Activated T-cell treated with anti-CD3 and anti-CD28 coated beads for 24 hours (primary cell): ENCODE results near the gene ADCY5.

Experiments used
- DNase-seq: peaks from one replicate; pipeline ENCODE4 v3.0.0-alpha.2; 2020; ENCODE audit warnings: low read depth

ADCY5 gene

DNA sequence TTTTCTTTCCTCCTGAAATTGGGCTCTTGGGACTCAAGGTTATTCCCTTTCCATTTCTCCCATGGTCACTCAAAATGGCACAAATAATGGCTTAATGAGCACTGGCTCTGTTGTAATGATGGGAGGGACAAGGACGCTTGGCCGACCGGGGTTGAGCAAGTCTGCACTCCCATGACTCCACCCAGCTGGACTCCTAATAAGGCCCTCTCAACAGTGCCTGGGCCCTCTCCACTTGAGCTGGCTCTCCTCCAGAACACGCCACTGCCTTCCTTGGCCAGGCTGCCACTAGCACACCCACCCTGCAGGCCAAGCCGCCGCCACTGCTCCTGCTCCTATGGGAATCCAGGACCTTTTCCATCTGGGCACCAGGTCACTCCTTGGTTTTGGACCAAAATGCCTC lies 42.3 kb downstream of the ADCY5 start:
- DNase-seq = no peak

DNA sequence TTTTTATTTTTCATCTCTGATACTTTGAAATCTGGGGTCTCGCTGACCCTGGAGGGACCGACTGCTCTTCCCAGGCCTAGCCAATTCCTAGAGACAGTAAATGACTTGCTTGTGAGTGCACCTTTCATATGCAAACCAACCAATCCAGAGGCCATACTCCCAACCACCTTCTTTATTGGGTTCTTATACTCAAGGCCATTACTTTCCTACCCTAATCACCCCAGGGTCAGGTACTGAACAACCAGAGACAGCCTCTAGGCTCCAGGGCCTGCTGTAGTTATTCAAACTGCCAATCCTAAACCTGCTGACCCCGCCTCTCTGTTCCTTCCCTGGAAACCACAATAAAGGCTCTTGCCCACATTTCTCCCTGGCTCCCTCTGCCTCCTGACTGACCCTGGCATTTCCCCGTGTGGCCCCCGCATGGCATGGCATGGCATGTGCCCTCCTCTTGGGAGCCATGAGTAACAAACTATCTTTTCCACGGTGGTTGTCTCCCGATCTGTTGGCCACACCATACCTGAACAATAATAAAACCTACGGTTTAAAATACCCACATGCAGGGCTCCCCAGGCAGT lies 42.9 kb downstream of the ADCY5 start:
- DNase-seq = no peak

DNA sequence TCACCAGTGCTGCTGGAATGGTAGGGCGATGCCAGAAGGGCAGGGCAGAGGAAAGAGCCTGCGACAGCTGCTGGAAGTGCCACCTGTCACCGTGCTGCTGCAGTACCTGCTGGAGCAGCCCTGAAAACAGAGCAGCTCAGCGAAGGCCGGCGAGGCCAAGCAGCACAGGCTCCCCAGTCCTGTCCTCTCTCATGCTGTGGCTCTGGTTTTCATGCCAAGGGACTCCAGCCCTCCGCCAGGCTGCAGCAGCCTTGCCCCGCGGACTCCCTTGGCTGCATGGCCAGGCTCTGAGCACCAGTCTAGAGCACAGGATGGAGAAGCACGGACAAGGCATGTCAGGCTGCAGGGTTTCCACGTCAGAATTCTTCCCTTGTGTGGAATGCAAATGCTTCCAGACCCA lies 43.9 kb downstream of the ADCY5 start:
- no peak for DNase-seq

DNA sequence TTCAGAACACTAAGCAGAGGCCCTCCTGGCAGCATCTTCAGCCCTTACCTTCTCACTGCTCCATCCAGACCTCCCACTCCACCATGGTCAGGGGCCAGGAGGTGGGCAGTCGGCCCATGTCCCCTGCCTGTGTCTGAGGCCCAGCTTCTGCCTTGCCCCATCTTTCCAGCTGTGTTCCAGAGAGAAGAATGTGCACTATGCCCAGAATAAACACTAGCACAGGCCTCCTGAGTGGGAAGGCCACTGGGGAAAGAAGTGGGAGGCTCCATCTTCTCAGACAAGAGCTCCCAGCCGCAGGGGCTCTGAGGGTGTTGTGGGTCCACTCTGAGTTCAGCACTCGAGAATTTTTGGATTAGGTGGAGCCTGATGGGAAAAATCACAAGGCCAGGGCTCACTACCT lies 44.5 kb downstream of the ADCY5 start:
- DNase-seq = no peak

DNA sequence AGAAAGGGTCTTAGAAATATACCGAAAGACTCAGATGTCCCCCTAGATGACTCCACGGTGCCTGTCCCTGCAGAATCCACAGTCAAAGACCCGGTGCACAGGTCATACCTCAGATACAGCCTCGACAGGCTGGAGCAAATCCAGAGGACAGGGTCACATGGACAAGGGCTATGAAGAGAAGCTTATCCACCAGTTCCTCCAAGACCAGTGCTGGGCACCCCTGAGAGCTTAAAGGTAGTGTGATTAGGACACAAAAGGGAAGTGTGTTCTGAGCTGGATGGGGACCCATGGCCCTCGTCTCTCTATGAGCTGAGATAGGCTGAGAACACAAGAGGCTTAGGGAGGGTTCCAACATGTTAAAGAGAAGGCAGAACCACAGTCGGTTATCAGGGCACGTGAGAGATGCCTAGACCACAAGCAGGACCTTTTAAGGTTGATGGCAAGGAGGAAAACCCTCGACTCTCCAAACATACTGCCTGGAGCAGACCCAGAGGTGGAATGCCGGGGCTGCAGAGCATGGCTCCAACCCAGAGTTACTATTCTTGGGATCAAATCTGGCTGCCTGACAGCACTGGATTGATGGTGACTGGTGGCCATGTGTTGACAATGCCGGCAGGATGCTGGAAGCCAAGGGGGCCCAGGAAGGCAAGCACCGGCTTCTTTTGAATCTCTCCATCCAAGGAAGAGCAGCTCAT lies 46.9 kb downstream of the ADCY5 start:
- DNase-seq = no peak

DNA sequence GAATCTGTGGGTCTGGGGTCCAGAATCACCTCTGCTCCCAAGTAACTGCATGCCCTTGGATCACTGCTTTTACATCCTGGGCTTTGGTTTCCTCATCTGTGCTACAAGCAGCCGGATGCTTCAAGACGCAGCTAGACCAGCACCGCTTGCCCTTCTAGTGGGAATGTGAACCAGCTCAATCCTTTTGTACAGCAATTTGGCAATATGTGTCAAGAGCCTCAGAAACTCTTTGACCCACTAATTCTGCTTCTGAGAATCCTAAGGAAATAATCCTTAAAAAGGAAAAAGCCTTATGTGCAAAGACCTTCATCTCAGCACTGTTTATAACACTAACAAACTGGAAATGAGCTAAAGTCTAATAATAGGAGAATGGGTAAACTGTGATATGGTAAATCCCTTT lies 48.7 kb downstream of the ADCY5 start:
- DNase-seq = no peak

DNA sequence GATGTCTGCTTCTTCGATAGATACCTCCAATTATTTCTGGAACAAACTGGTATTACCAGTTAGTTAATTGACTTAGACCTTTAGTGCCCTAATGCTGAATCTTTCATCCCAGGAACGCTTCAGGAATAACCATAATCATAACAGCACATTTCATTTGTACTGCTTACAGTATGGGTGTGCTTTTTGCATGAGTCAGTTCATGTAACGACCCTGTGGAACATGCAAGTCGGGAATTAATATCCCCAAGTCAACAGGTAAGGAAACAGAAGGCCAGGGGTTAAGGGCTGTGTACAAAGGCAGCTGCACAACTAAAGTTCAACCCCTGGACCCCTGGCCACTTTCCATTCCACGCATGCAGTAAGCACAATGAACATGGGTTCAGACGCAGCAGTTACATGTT lies 49.2 kb downstream of the ADCY5 start:
- no peak for DNase-seq

DNA sequence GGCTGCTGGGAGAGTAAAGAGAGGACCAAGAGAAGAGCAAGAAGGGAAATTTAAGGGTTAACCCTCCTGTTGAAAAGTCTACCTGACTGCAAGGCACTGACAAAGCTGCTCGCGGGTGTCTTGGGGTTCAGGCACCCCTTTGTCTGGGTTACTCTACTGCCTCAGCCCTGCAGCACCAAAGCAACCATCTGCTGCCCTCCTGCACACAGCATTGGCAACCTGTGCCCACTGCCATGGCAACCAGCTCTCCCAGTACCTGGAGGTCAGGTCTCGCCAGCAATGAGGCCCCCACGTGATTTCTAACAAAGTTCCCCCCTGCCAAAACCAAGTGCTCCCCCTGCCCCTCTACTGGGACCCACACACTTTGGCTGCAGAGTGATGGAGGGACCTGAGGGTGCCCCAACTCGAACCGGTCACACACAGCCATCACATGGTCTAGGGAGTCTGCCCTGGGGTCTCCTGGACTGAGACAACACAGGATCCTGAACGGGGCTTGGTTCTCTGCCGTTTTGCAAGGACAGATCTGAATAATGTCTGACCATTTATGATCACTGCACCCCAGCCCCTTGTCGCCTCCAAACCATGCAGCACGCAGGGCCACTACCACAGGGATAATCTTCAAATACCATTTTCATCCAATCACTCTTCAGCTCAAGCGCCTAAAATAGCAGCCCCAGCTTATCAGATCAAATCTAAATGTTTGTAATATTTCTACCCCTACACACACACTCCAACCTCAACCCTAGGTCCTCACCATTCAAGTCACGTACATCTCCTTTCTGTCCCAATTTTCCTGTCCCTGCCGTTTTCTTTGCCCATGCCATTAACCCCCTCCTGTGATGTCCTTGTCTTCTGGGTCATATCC lies 50.7 kb downstream of the ADCY5 start:
- no peak for DNase-seq

DNA sequence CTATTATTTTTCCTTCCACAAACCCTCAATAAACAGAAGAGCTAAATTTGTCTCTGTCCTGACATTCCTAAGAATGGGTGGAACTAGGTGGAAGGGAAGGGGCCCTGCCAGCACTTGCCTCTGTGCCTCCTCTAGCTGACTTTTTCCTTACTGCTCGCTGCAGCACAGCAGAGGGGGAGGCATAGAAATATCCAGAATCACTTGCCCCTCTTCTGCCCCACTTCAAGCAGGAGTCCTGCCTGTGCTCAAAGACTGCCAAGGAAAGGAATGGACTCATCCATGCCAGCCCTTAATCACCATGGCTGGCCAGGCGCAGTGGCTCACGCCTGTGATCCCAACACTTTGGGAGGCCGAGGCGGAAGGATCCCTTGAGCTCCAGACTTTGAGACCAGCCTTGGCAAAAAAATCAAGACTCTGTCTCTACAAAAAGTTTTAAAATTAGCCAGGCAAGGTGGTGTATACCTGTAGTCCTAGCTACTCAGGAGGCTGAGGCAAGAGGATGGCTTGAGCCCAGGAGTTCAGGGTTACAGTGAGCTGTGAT lies 51.8 kb downstream of the ADCY5 start:
- no peak for DNase-seq

DNA sequence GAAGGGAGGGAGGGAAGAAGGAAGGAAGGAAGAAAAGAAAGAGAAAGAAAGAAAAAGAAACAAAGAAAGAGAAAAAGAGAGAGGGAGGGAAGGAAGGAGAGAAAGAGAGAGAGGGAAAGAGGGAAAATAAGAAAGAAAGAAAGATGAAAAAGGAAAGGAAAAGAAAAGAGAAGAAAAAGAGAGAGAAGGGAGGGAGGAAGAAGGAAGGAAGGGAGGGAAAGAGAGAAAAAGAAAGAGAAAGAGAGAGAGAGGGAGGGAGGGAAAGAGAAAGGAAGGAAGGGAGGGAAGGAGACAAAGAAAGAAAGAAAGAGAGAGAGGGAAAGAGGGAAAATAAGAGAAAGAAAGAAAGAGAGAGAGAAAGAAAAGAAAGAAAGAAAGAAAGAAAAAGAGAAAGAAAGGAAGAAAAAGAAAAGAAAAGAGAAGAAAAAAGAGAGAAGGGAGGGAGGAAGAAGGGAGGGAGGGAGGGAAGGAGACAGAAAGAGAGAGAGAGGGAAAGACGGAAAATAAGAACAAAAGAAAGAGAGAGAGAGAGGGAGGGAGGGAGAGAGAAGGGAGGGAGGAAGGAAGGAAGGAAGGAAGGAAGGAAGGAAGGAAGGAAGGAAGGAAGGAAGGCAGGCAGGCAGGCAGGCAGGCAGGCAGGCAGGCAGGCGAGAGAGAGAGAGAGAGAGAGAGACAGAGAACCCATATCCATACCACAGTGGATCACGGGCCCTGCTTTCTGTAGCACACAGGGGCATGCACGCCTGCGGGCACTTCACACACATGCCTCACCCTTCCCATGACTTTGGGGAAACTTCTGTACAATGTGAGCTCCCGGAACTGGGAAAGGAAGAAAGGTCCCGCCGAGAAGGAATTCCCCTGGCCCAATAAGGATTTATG lies 52.5 kb downstream of the ADCY5 start:
- no peak for DNase-seq

DNA sequence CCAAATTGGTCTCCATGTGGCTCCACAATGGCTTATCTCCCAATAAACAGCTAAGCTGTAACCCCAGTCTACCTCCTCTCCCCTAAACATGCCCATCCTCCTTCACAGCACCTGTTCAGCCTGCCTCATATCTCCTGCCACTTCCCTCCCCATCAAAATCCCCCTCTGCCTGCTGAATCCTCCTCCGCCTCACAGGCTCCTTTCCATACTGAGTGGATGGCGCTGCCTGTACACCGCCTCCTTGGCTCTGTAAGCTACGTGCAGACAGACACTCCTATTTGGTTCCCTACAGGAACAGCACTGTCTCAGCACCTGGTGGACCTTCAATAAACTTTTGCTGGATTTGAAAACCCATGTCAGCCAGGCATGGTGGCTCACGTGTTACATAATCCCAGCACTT lies 53.7 kb downstream of the ADCY5 start:
- no peak for DNase-seq

DNA sequence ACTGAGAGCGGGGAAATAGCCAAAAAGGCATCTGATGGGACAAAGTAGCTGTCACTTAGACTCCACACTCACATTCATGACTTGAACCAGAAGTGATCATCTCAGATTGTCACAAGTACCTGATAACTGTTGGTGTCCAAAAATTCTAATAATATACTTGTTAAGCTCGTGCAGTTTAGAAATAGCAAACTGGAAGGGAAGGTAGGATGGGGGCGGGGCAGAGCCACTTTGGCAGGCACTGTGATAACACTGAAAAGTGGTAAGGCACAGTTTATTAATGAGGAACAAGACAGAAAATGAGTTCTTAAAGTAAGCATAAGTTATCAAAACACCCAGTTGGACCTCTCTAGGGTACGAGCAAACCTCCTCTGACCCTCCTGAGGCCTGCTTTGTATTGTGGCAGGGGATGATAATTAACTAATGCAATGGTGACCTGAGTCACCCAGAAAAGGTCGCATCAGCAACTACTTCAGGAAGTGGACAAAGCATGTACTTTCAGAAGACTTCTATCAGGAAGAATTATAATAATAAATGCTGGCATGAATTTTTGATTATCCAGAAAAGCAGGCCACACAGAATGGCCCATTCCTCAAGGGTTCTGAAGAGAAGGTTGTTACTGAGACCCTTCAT lies 54.4 kb downstream of the ADCY5 start:
- no peak for DNase-seq

DNA sequence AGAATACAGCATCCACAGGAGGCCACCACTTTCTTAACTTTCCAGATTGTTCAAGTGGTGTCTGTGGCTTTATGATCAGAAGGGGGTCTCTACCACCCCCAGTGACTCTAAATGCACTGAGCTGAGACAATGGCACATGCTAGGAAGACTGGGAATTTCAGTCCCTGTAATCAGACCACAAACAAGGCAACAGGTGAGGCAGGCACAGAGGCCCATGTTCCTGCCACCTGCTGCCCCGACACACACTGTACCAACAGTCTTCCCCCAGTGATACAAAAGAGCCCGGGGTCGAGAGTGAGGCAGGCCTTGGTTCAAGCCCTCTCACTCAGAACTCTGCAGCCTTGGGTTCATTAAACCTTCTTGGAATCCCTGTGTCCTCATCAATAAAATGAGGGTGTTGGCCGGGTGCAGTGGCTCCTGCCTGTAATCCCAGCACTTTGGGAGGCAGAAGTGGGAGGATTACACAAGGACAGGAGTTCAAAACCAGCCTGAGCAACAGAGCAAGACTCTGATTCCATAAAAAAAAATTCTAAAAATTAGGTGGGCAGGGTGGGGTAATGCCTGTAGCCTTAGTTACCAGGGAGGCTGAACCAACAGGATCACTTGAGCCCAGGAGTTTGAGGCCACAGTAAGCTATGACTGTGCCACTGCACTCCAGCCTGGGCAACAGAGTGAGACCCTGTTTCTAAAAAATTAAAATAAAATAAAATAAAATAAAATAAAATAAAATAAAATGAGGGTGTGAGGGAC lies 55.8 kb downstream of the ADCY5 start:
- DNase-seq = no peak

DNA sequence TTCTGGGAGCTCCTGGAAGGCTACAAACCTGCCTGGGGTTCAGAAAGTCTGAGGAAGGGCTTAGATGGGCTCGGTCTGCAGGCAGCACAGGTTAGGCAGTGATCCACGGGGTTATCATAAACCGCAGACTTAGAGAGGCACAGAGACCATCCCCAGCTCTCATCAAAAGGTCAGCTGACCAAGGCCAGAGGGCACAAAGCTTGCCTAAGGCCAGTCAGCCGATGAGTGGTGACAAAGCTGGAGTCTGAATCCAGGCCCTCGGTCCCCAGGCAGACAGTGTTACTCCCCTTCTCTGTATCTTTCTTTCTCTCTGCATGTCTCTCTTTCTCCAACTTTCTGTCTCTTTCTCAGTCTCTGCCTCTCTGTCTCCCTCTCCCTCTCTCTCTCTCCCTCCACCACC lies 56.5 kb downstream of the ADCY5 start:
- no peak for DNase-seq

DNA sequence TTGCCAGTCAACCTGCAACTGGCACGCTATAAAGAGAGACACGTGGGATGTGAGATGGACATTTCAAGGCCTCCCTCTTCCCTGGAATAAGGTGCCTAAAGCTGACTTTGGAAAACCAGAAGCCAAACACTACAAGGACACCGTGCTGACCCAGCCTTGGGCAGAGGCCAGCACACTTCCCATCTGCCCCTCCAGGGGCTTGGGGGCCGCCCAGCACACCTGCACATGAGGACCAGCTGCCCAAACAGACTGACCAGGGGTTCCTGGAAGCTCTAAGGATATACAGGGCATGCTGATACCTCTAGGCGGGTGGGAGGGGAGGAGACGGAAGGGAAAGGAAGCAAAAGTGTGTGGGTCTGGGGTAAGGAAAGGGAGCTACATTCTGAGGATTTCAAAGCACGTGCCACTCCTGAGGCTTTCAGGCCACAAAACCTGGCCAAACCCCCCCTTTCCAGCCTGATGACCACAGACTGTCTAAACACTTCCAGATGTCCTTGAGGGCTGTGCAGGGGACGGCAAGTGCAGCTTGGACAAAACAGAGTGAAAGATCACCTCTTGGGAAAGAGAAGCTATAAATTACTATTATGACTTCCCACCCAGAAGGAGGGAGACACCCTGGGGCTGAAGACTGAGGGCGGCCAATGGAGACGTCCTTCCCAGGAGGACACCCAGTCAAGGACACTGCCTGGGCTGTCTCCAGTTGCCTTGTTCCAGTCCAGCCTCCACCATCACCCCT lies 57.9 kb downstream of the ADCY5 start:
- no peak for DNase-seq

DNA sequence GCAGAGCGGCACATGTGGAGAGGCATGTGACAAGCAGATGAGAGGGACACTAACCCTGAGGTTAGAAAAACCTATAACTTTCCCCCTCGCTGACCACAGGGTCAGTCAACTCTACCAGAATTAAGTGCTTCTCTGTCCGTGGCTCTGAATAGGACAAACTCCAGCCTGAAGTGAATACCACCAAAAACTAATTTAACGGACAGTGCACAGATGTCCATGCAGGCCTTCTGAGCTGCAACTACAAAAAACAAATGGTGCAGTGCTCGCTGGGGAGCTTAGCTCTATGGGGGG lies 59.3 kb downstream of the ADCY5 start:
- no peak for DNase-seq

DNA sequence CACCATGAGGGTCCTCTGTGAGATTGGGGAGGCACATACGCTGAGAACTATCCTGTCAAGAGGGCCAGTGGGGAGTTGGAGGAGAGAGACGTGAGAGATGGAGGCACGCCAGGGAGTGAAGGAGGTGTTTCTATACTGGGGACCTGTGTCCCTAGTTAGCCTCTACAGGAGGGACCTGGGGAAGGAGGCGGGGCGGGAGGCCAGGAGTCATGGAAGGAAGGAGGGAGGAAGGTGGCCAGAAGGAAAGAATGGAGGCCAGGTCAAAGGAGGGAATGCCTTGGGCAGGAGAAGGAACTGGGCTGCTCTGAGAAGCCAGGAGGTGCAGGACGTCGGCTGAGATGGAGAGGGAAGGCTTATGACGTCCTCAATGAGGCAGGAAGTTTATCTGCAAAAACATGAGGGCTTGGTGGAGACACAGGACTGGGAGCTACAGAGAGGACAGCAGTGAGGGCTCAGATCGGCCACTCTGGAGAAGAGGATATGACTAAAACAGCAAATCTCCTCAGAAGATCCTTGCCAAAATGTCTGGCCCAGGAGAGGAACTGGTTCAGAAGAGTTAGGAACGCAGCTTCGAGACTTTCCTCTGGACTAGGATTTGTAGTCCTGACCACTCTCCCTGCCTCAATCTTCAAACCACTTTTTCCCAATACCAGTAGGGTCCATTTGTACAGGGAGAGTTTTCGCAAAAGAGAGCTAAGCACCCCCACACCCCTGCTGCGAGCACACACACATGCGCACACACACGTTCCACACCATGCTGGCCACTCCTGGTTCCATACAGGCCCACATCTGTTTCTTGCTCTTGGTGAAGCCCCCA lies 59.9 kb downstream of the ADCY5 start:
- DNase-seq = no peak

DNA sequence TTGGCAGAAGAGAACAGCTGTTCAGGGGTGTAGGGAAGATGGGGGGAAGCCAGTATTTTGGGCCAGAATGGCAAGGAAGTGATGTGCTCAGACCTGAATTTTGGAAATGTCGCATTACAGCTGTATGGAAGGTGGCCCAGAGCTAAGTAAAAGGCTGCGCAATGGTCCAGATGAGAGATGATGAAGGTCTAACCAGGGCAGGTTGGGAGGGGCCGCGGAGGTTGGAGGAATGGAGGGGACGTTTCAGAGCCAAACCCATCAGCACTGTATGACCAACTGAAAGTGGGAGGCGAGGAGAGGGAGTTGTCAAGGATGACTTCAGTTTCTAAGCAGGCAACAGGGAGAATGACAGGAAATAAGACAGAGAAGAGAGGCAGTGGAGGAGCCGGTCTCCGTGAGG lies 60.8 kb downstream of the ADCY5 start:
- DNase-seq = no peak

DNA sequence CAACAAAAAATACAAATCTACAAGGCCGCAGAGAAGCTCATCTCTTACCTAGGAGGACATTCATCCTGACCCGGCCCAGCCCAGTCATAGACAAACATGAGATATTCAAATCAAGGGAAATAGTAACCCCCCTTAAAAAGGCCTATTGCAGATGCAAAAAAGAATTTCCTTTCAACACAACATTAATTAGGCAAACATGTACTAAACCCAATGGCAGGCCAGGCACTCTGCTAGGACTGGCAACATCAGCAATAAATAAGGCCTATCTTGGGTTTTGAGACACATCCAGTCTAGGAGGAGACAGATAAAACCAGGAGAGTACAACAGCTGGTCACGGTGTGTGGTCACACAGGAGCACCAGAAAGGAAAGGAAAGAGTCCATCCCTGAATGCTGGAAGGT lies 61.4 kb downstream of the ADCY5 start:
- DNase-seq = no peak
